Measurements from ENCODE around the gene EPB41. TPM values are rescaled to one million over a fixed set of nuclear protein-coding genes. Genes with fewer than 3 reads are reported as not detected.
A peak's percentile ranks its signal among the peaks of the same experiment; 100 is the strongest.

The EPB41 gene
- total and polyA plus RNA-seq, 7 donors = 13.2 to 35.1 (median 27.1) TPM

DNA sequence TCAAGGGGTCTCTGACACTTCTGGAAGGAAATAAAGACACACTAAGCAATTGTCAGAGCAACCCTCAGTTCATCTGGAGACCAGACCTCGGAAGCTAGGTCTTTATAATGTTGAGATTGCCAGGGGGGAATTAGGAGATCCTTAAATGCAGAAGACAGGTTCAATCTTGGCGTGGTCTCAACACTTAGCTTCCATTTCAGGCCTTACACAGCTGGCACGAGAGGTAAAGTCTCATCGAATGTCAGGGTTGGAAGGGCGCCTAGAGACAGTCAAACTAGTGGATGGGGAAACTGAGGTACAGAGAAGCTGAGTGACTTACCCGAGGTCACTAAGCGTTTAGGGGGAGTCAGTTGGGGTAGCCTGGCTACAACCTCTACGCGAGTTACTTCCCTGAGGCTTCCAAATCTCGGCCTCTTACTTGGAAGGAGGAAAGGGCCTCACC, 562 bp upstream of the EPB41 start:
- no peak for TF ChIP-seq CTCF (IDR thresholded peaks at IDR 0.05)
- no peak for TF ChIP-seq POLR2A (IDR thresholded peaks at IDR 0.05)
- no peak for TF ChIP-seq POLR2AphosphoS5 (IDR thresholded peaks at IDR 0.05)
- TF ChIP-seq EP300 (IDR thresholded peaks at IDR 0.05) = no peak
- no peaks in the 10 kb centered on the region for H3K9me3 ChIP-seq
- H3K4me3 ChIP-seq = peak overlapping the region; percentile 40 to 89 (median 63)
- H3K27ac ChIP-seq = peak overlapping the region; percentile 66 to 78 (median 72)
- no peak for DNase-seq
- H3K27me3 ChIP-seq = no peaks in the 10 kb centered on the region
- intact Hi-C loops (cut with DNase I) = loop anchor here (2.0 to 10.0 kb wide), 2 partner anchors 27 to 211 kb away; partner anchors contain the start of gene TMEM200B
- H3K4me1 ChIP-seq = peaks cover 0 to 15% (median 9%) of the 10 kb centered on the region in 4 donors
- WGBS, 2 donors = 24 to 33% methylated on average over 10 of the region's 10 CpGs
- no peaks in the 10 kb centered on the region for H3K36me3 ChIP-seq

- H3K27me3 ChIP-seq = no peaks in the 10 kb centered on the region
- no peaks in the 10 kb centered on the region for H3K9me3 ChIP-seq
- H3K36me3 ChIP-seq = no peaks in the 10 kb centered on the region
- DNase-seq = no peak
- H3K27ac ChIP-seq = peak overlapping the region; percentile 66 to 78 (median 72)
- H3K4me3 ChIP-seq = peak overlapping the region; percentile 40 to 89 (median 63)
- intact Hi-C loops (cut with DNase I) = loop anchor here (2.0 to 10.0 kb wide), 2 partner anchors 28 to 210 kb away; partner anchors contain the start of gene TMEM200B
- no peak for TF ChIP-seq POLR2AphosphoS5 (IDR thresholded peaks at IDR 0.05)
- TF ChIP-seq POLR2A (IDR thresholded peaks at IDR 0.05) = no peak
- no peak for TF ChIP-seq EP300 (IDR thresholded peaks at IDR 0.05)
- no peak for TF ChIP-seq CTCF (IDR thresholded peaks at IDR 0.05)
- WGBS, 2 donors = 1 to 2% methylated on average over 32 of the region's 32 CpGs
- H3K4me1 ChIP-seq = peaks cover 0 to 15% (median 9%) of the 10 kb centered on the region in 4 donors
Measured at GRCh38 chr1:28915031-28915895, 894 bp downstream of the EPB41 start.

DNA sequence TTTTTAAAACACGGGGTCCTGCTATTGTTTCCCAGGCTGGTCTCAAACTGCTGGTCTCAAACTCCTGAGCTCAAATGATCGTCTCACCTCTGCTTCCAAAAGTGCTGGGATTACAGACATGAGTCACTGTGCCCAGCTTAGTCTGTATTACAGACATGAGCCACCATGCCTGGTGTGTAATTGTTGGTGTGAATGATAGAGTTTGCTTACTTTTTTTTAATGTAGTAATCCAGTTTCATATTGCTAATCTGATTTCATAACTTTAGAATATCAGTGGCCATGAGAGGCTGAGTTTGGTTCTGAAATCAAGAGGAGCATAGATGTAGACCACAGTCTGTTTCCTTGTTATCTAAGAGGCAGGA, 3.4 kb downstream of the EPB41 start:
- Histone ChIP-seq H3K4me3 (no peak overlapping the region), H3K4me1 (peaks cover 0 to 15% (median 9%) of the 10 kb centered on the region in 4 donors), H3K36me3 (no peaks in the 10 kb centered on the region), H3K27ac (no peak overlapping the region), H3K9me3 (no peaks in the 10 kb centered on the region), H3K27me3 (no peaks in the 10 kb centered on the region)
- intact Hi-C loops (cut with DNase I) = loop anchor here (10.0 kb wide), 1 partner anchor 207 kb away; the partner anchor contains the start of gene TMEM200B
- WGBS, 2 donors = 77 to 81% methylated on average over 2 of the region's 2 CpGs
- DNase-seq = no peak
- TF ChIP-seq EP300 (IDR thresholded peaks at IDR 0.05) (no peak), CTCF (IDR thresholded peaks at IDR 0.05) (no peak)

DNA sequence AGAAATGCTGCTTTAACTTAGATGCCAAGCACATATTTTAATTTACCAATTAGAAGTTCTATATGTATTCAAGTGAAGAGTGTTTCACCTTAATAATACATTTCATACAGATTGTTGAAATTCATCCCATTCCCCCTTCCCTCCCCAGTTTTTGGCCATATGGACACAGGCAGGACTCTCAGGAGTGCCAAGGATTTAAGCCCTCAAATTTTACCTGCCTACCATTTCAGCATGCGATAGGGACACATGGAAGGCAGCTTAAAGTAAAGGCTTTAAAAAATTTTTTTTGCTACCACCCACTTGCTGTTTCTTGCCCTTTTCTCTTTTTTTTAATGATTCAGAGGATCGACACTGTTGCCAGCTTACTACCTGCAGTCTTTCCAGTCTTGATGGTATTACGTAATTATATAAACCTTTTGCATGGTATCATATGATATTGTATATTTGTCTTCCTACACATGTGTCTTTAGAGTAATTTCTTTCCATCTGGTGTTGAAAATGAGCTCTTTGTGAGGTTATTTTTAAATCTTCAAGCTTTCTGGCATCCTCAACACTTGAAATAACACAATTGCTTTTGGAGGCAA, 7.0 kb downstream of the EPB41 start:
- Histone ChIP-seq H3K36me3 (no peaks in the 10 kb centered on the region), H3K9me3 (no peaks in the 10 kb centered on the region), H3K27ac (no peak overlapping the region), H3K4me3 (no peak overlapping the region), H3K4me1 (no peaks in the 10 kb centered on the region), H3K27me3 (no peaks in the 10 kb centered on the region)
- TF ChIP-seq EP300 (IDR thresholded peaks at IDR 0.05) (no peak), POLR2AphosphoS5 (IDR thresholded peaks at IDR 0.05) (no peak), POLR2A (IDR thresholded peaks at IDR 0.05) (no peak), CTCF (IDR thresholded peaks at IDR 0.05) (no peak)
- 81 to 82% methylated on average over 3 of the region's 3 CpGs for WGBS, 2 donors
- intact Hi-C loops (cut with DNase I) = no loop called here
- DNase-seq = no peak

Measured in sigmoid colon (tissue), 7 donors.